Adrenal gland (tissue), 12 donors: Measurements from ENCODE around the gene SH3BP2. TPM values are rescaled to one million over a fixed set of nuclear protein-coding genes. Genes with fewer than 3 reads are reported as not detected.
"Not testable (repeated sequence)": the region's sequence is repeated elsewhere in the genome, so short reads cannot be mapped to it uniquely, and the experiment has no call there.

Experiments
- DNase-seq, 7 donors: peaks; one replicate each; pipeline ENCODE4 v3.0.0-alpha.2; 2019 to 2020
- H3K27ac ChIP-seq, 5 donors: fragments of 200-600 bp; sonication (generic) in 4 of 5; 1 replicate in 3 of 5; 2 replicates in 2 of 5; pipeline versions ENCODE4 v1.5.1 to v1.8.0; 2016 to 2020; ENCODE audit warnings: mild to moderate bottlenecking in 1 of 5
- H3K27me3 ChIP-seq: fragments of 200-600 bp; 2 replicates; pipeline ENCODE4 v1.8.0; 2021
- H3K36me3 ChIP-seq, 2 donors: fragments of 200-600 bp; replicated peaks in 1 of 2; 1 replicate in 1 of 2; 2 replicates in 1 of 2; pipeline versions ENCODE4 v1.5.1 to v1.8.0; 2018 to 2022
- H3K4me1 ChIP-seq, 2 donors: fragments of 200-600 bp; replicated peaks in 1 of 2; 1 replicate in 1 of 2; 2 replicates in 1 of 2; pipeline versions ENCODE4 v1.5.1 to v1.8.0; 2018 to 2021
- H3K4me3 ChIP-seq, 4 donors: fragments of 200-600 bp; sonication (generic) in 3 of 4; one replicate each; pipeline ENCODE4 v1.5.1; 2016 to 2018
- H3K9me3 ChIP-seq, 3 donors: fragments of 200-600 bp; sonication (generic) in 1 of 3; replicated peaks in 1 of 3; 1 replicate in 2 of 3; 2 replicates in 1 of 3; pipeline versions ENCODE4 v1.5.1 to v1.8.0; 2016 to 2021
- CTCF ChIP-seq, 6 experiments: fragments of 450-650 bp in 4 of 6; fragments of 200-600 bp in 2 of 6; sonication (generic) in 1 of 6; IDR thresholded peaks; 1 replicate in 5 of 6; 2 replicates in 1 of 6; pipeline versions ENCODE4 v1.5.1 to v1.8.0; 2016 to 2021; ENCODE audit warnings: antibody characterized with exemption in 6 of 6, mild to moderate bottlenecking in 2 of 6, moderate library complexity in 1 of 6
- POLR2A ChIP-seq, 2 donors: fragments of 450-650 bp; IDR thresholded peaks; one replicate each; pipeline ENCODE4 v1.6.1; 2017; ENCODE audit warnings: antibody characterized with exemption in 2 of 2, mild to moderate bottlenecking in 2 of 2, moderate library complexity in 1 of 2
- WGBS, 4 donors: extraction: QIAGEN DNeasy Blood & Tissue Kit in 2 of 4; methylation state at CpG; one replicate each; pipeline versions ENCODE4 v1.1.5 to v1.1.7; 2013 to 2017; 5-methylcytosine and 5-hydroxymethylcytosine counted together
- intact Hi-C, 2 donors: fragments of 100-400 bp; cut with DNase I; formaldehyde crosslinking; loops; one replicate each; pipeline versions ENCODE4 v1.14.1 to v1.15.0; 2022 to 2023
- polyA plus RNA-seq, 3 donors: library from polyadenylated mRNA; stranded (reverse); fragments of 200-250 nt in 2 of 3; fragments of 350-450 nt in 1 of 3; fragmentation: Illumina TruSeq in 1 of 3; extraction: RNeasy Lipid Tissue Mini Kit (QIAGEN cat#74804) in 1 of 3; gene quantifications; one replicate each; pipeline ENCODE4 v1.2.3, GENCODE V29; 2013 to 2014
- total RNA-seq, 9 donors: library from RNA; depleted of rRNA in 4 of 9; stranded (reverse); fragments of >200 nt in 4 of 9; fragments of 120-200 nt in 1 of 9; fragmentation: NEBNext Ultra II Directional in 1 of 9; extraction: Animal tissue kit (Norgen Biotek cat#: 25700) in 1 of 9; gene quantifications; one replicate each; pipeline versions ENCODE4 v1.1.0 to v1.2.4, GENCODE V29; 2013 to 2023
- donor health status: healthy with polysubstance abuse.
- donor health status: Bipolar disorder and iron deficiency.
- donor health status: DM: yes; HTN: yes; CAD: no.
- donor health status: DM: no; HTN: no; CAD: no.
- donor health status: DM: no; HTN: no; CAD: no.
- donor health status: DM: yes; HTN: yes; CAD: no.

The SH3BP2 gene
- total and polyA plus RNA-seq, 12 donors: 7.7 to 160 (median 36.3) TPM

DNA sequence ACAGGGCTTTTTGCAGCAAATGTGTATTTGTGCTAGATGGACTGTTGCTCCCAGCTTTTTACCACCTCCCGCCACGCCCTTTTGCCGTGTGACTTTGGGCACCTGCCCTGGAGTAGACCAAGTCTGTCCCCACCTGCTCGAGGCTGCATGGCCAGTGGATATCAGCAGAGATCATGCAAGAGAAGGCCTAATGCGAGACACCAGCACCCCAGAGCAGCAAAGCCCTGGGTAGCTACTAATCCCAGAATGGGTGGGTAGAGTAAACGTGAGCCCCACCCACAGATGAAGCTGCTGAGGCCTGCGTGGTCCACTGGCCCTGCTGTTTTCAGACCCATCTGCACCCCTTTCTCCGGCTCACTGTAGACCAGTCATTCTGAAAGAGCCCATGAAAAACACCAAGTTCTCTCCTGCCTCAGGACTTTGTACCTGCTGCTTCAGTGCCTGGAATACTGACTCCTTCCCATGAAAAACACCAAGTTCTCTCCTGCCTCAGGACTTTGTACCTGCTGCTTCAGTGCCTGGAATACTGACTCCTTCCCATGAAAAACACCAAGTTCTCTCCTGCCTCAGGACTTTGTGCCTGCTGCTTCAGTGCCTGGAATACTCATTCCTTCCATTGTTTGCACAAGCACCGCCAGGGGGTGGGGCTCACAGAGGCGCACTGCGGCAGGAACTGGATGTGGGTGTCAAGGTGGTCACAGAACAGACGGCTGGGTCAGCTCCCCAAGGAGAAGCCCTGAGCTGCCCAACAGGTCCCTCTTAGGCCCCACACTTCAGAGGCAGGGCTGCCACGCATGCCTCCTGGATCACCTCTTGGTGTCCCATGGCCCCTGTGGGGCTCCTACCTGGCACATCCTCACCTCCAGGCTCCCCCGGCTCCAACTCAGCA, 31.6 kb upstream of the SH3BP2 start:
- intact Hi-C loops: loop anchor here (10.0 kb wide), 2 partner anchors 174 to 274 kb away; no protein-coding TSS in a partner anchor
- Histone ChIP-seq H3K4me3 (no peak overlapping the region), H3K27me3 (no peaks in the 10 kb centered on the region), H3K27ac (no peak overlapping the region), H3K4me1 (peaks cover 0 to 4% of the 10 kb centered on the region in 2 donors), H3K9me3 (no peaks in the 10 kb centered on the region), H3K36me3 (no peaks in the 10 kb centered on the region)
- TF ChIP-seq CTCF (IDR thresholded peaks at IDR 0.05): no peak
- no peak for TF ChIP-seq POLR2A (IDR thresholded peaks at IDR 0.05)
- 78 to 90% (median 83%) methylated on average over 9 to 14 of the region's 14 CpGs for WGBS, 4 donors
- no peak for DNase-seq

DNA sequence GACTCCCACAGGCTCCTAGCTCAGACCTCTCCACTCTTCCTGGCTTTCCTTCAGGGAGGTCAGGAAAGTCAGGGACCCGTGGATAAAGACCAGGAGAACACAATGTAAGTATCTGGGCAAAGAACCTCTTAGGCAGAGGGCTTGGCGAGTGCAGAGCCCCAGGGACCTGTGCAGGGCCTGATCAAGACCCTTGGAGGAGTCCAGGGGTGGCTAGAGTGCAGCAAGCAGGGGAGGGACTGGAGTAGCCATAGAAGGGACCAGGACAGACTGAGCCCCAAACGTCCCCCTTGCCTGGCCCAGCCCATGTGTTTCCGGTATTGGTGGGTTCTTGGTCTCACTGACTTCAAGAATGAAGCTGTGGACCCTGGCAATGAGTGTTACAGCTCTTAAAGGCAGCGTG, 30.8 kb upstream of the SH3BP2 start:
- 61 to 83% (median 74%) methylated on average over 3 to 5 of the region's 5 CpGs for WGBS, 4 donors
- no peaks in the 10 kb centered on the region for H3K36me3 ChIP-seq
- no peak overlapping the region for H3K27ac ChIP-seq
- no peaks in the 10 kb centered on the region for H3K27me3 ChIP-seq
- H3K4me1 ChIP-seq: peaks cover 0 to 4% of the 10 kb centered on the region in 2 donors
- TF ChIP-seq CTCF (IDR thresholded peaks at IDR 0.05): no peak
- no peak for TF ChIP-seq POLR2A (IDR thresholded peaks at IDR 0.05)
- no peak for DNase-seq
- intact Hi-C loops: loop anchor here (10.0 kb wide), 2 partner anchors 173 to 273 kb away; no protein-coding TSS in a partner anchor
- no peaks in the 10 kb centered on the region for H3K9me3 ChIP-seq
- H3K4me3 ChIP-seq: no peak overlapping the region

DNA sequence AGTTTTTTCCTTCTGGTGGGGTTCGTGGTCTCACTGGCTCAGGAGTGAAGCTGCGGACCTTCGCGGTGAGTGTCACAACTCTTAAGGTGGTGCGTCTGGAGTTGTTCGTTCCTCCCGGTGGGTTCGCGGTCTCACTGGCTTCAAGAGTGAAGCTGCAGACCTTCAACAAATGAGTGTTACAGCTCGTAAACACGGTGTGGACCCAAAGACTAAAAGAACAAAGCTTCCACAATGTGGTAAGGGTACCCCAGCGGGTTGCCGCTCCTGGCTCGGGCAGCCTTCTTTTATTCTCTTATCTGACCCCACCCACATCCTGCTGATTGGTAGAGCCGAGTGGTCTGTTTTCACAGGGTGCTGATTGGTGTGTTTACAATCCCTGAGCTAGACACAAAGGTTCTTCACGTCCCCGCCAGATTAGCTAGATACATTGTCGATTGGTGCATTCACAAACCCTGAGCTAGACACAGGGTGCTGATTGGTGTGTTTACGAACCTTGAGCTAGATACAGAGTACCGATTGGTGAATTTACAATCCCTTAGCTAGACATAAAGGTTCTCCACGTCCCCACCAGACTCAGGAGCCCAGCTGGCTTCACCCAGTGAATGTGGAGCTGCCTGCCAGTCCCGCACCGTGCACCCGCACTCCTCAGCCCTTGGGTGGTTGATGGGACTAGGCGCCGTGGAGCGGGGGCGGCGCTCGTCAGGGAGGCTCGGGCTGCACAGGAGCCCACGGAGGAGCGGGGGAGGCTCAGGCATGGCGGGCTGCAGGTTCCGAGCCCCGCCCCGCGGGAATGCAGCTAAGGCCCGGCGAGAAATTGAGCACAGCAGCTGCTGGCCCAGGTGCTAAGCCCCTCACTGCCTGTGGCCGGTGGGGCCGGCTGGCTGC, 30.2 kb upstream of the SH3BP2 start:
- 94 to 97% (median 96%) methylated on average over 24 to 37 of the region's 42 CpGs for WGBS, 4 donors
- not testable (repeated sequence) for H3K27ac ChIP-seq

GRCh38 chr4:2763511-2763967, 29.3 kb upstream of the SH3BP2 start:
- TF ChIP-seq CTCF (IDR thresholded peaks at IDR 0.05) (no peak), POLR2A (IDR thresholded peaks at IDR 0.05) (no peak)
- Histone ChIP-seq H3K27ac (peak overlapping the region in 2 of 5 donors; percentile 62 to 77), H3K27me3 (no peaks in the 10 kb centered on the region), H3K4me3 (peak overlapping the region in 1 of 4 donors; percentile 72), H3K9me3 (no peaks in the 10 kb centered on the region), H3K4me1 (peaks cover 0 to 4% of the 10 kb centered on the region in 2 donors), H3K36me3 (no peaks in the 10 kb centered on the region)
- intact Hi-C loops: loop anchor here (10.0 kb wide), 2 partner anchors 171 to 271 kb away; no protein-coding TSS in a partner anchor
- 38 to 48% (median 46%) methylated on average over 15 to 23 of the region's 23 CpGs for WGBS, 4 donors
- no peak for DNase-seq

More for the DNA sequence above, 30.2 kb upstream of the SH3BP2 start:
- H3K4me3 ChIP-seq, H3K27me3 ChIP-seq, H3K4me1 ChIP-seq, DNase-seq, H3K9me3 ChIP-seq, H3K36me3 ChIP-seq: not testable (repeated sequence)
- intact Hi-C loops: loop anchor here (10.0 kb wide), 2 partner anchors 172 to 272 kb away; no protein-coding TSS in a partner anchor
